Measurements from ENCODE around the gene BTN1A1.
A peak's percentile ranks its signal among the peaks of the same experiment; 100 is the strongest.
"Not testable (repeated sequence)": the region's sequence is repeated elsewhere in the genome, so short reads cannot be mapped to it uniquely, and the experiment has no call there.

The BTN1A1 gene

DNA sequence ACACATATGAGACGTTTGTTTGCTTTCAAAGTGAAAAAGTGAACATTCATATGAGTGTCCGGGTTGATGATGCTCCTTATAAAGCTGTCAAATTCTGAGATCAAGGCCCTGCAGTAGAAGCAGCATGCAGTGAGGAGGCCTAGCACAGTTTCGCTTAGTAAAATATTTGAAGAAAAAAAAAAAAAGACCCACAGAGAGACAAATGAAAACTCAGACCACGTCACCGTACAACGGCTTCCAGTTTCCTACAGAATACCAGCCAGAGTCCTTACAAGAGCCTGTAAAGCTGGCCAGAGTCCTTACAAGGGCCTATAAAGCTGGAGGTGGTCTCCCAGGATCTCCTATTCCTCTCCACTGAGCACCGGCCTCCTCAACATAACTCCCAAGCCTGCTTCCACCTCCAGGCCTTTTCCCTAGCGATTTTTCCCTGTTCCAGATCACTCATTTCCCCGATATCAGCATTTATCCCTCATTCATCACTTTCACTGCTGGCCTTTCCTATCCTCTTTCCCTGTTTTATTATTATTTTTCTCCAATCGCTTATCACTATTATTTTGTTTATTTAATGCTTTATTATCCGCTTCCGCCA, 36.6 kb downstream of the BTN1A1 start:
- DNase-seq (ENCODE audit: low read depth in 2 of 2, low spot score in 1 of 2) = no peak

DNA sequence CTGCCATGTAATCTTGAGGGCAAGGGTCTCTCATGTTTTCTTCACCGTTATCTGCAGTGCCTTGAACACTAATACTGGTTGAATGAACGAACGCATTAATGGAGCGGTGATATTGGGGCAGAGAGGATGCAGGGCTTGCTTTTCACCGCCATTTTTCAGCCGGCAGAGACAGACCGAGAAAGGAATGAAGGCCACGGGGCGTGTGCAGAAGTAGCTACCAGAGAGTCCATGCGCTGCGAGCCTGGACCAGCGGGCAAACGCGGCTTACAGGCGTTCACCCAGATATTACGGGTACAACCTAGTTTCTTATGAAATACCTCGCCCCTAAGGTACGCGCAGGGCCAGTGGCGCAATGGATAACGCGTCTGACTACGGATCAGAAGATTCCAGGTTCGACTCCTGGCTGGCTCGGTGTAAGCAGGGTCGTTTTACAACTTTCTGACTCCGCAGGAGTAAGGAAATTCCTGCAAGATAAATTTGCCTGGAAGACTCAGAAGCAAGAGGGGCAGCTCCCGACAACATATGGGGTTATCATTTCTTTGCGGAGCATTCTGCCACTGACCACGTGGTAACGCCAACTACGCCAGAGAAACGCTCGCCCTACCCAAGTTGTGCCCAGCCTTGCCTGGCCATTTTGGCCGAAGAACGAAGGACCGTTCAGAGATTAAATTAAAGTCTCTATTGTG, 37.2 kb downstream of the BTN1A1 start:
- DNase-seq (ENCODE audit: low read depth in 2 of 2, low spot score in 1 of 2) = peak; percentile 83 to 94

DNA sequence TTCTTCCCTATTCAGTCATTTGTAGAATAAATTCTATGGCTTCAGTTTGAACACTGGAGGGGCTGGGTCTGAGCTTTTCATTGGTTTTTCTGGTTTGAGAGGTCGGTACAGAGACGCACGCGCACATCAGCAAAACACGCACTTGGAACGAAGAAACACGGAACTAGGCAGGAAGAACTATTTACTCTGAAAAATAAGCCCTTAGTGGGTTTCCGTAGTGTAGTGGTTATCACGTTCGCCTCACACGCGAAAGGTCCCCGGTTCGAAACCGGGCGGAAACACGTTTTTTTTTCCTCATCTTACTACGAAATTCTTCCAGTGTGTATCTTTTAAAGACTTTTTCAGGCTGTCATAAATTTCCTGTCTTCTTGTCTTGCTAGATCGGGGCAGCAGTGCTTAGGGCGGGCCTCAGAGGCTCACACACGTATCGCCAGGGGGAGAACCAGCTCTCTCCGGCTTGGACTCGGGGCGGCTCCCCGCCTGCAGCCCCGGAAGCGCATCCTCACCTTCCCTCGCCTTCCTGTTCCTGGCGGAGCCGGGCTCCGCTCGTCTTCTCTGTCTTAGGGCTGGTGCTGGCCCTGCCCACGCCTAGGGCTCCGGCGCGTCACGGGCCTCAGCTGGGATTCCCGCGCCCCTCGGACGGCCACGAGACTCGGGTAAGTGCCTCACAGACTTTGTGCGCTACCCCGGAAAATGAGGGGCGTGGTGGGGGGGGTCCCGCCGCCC, 37.9 kb downstream of the BTN1A1 start, which contains the start of gene HMGN4:
HMGN4 (plus strand) TSS at position 521 of the 726 bp plus-strand sequence. CDS start 6,841 bp downstream, outside the sequence.
- peak; percentile 54 to 57 for DNase-seq (ENCODE audit: low read depth in 2 of 2, low spot score in 1 of 2)

DNA sequence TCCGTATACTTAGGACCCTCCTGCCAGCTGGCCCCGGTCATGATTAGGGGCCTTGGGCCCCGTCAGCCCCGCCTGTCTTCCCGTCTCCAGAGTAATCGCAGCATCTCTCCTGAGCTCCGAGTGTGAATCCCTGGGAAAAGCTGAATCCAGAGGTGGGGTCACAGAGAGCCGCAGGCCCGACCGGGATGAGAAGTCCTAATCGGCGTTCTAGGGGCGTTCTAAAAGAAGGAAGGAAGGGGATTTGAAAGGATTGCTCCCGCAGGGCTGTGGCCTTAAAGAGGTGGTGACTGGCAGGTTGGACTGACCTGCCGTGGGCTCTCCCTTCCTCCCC, 38.4 kb downstream of the BTN1A1 start:
- no peak for DNase-seq (ENCODE audit: low read depth in 2 of 2, low spot score in 1 of 2)

DNA sequence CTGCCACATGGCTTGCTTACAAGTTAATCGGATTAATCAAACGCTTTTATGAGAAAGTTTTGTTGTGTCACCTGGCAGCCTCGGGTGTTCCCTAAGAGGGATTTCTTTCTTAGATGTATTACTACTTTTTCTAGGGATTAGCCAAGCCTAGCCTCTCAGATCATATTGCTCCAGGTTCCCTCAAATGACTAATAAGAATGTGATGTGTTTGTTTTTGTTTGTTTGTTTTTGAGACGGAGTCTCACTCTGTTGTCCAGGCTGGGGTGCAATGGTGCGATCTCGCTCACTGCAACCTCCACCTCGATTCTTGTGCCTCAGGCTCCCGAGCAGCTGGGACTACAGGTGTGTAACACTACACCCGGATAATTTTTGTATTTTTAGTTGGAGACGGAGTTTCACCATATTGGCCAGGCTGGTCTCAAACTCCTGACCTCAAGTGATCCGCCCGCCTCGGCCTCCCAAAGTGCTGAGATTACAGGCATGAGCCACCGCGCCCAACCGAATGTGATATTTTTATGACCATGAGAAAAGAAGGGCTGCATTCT, 39.0 kb downstream of the BTN1A1 start:
- no peak for DNase-seq (ENCODE audit: low read depth in 2 of 2, low spot score in 1 of 2)

DNA sequence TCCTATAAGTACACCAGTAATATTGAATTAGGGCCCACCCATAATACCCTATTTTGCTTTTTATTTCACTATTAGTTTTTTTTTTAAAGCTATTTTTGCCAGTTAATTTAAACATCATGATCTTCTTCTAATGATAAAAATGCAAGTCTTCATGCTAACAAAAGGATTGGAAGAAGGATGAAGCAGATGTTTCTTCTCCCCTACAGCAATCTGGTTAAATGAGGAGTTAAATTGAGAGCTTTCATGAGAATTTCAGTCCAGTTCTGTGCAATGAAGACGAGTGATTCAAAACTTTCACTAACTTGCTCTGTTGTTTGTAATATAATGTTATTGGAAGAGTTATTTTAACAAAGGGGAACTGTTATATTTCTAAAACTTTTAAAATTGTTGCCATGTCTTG, 41.5 kb downstream of the BTN1A1 start:
- no peak for DNase-seq (ENCODE audit: low read depth in 2 of 2, low spot score in 1 of 2)

DNA sequence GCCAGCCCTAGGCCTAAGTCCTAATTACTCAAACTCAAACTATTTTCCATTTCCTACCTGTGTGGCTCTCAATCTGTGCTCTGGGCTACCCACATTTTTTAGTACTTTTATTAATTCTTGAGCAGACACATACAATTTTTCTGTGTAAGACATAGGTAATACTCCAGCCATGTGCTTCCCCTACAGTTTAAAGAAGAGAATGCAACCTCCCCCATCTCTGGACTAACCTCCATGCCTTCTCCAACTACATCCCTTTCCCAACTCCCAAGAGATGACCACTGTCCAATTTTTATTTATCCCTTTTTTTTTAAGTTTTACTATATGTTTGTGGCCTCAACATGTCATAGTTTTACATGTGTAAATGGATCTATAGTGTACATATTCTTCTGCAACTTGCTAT, 43.9 kb downstream of the BTN1A1 start:
- no peak for DNase-seq (ENCODE audit: low read depth in 2 of 2, low spot score in 1 of 2)

DNA sequence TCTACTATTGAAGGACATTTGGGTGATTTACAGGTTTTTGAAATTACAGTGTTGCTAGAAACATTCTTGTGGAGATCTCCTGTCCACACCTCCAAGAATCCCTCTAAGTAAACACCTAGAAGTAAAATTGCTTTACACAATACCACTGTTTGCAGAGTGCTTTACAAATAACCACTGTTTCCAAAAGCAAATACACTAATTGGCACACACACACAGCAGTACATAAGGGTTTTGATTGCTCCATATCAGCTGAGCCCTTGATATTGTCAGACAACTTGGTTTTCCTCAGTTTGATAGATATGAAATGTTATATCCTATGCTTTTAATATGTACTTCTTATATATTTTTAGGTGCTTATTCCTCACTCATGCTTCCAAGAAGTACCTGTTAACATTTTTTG, 44.4 kb downstream of the BTN1A1 start:
- DNase-seq (ENCODE audit: low read depth in 2 of 2, low spot score in 1 of 2) = no peak

DNA sequence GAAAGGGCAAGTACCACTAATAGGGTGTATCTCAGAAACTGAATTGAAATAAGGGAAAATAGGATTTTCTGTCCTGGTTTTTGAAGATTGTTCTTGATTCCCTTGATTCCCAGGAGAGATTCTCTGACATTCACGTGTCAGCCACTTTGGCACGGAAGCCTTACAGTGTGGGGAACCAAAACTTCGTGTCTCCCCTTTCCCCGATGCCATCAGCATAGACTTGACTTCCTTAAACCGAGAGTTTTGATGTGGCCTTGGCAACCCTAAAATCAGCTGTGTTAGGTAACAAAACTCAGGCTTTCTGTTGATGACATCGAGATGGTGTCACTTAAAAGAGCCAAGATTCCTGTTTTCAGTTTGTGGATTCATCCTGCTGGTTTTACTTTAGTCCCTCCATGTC, 45.5 kb downstream of the BTN1A1 start:
- DNase-seq (ENCODE audit: low read depth in 2 of 2, low spot score in 1 of 2) = no peak

DNA sequence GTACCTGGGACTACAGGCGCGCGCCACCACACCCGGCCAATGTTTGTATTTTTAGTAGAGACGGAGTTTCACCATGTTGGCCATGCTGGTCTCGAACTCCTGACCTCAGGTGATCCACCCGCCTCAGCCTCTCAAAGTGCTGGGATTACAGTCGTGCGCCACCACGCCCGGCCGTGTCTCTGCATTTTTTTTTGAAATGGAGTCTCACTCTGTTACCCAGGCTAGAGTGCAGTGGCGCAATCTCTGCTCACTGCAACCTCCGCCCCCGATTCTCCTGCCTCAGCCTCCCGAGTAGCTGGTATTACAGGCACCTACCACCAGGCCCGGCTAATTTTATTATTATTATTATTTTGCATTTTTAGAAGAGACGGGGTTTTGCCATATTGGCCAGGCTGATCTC, 47.3 kb downstream of the BTN1A1 start:
- DNase-seq (ENCODE audit: low read depth in 2 of 2, low spot score in 1 of 2) = not testable (repeated sequence)

DNA sequence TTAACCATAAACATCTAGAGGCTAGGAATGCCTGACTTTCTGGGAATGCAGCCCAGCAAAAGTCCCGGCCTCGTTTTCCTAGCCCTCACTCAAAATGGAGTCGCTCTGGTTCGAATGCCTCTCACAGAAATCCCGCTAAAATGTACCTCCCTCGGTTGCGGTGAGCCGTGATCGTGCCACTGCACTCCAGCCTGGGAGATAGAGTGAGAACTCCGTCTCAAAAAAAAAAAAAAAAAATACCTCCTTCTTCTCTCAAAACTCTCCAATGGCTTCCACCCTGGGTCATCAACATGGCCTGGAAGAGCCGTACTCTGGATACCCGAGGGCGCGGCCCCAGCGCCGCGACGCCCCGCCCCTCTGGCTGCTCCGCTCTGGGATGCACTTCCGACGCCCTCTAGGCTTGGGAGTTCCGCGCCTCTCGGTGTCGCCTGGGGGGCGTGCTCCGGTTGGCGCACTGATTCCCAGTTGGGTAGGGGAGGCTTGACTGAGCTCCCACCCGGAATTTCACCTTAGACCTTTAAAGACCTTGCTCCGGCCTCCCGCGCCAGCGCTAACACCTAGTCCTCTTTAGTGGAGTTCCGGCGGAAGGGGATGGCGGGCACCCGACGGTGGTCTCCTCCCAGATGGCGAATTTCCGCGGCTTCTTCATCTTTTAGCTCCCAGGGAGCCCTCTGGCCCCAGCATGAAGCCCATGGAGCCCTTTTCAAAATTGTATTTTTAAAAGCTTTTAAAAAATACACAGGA, 50.3 kb downstream of the BTN1A1 start:
- no peak for DNase-seq (ENCODE audit: low read depth in 2 of 2, low spot score in 1 of 2)

DNA sequence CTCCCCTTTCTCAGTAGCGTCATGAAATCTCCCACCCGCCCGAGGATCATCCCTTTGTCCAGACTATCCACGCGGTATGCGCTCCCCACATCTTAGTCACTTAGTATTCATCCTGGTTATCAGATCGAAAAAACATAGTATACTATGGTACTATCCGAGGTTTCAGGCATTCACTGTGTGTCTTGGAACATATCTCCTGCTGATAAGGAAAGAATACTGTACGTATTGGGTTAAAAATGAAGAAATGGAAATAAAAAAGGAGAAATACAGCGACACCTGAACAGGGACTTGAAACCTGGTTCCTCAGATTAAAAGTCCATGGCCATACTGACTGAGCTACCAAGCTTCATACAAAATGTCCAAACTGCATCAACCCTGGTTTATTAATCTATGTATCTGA, 52.1 kb downstream of the BTN1A1 start:
- DNase-seq (ENCODE audit: low read depth in 2 of 2, low spot score in 1 of 2) = no peak

DNA sequence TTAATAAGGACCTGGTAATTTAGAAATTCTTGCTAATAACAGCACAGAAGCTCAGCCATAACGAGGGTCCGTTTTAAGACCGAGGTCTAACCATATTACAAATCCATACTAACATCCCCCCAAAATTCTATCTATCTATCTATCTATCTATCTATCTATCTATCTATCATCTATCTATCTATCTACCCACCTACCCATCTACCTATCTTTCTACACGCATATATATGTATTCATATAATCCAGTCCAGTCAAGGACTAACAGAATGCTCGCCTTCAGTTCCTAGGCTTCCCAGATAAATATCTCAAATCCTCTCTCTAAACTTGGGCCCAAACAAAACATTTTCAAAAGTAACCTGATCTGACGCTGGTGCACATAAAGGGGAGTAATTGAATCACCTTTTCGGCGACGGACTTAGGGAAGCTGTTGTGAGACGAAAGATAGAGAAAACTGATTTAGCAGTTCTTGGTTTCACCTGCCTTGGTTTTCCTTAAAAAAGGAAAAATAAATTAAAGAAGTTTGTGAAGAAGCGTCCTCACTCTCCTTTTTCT, 52.6 kb downstream of the BTN1A1 start:
- DNase-seq (ENCODE audit: low read depth in 2 of 2, low spot score in 1 of 2) = no peak

DNA sequence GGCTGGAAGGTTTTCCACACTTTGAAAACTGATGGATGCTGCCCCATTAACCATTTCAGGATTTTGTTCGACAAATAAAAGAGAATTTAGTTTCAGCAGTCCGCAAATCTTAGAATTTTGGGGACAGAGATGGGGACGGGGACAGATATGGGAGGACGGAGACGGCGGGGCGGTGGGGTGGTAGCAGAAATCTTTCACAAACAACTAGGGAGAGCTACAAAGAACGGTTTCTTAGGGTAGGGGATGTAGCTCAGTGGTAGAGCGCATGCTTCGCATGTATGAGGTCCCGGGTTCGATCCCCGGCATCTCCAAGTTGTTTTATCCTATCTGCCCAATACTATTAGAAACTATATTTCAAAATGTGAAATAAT, 53.1 kb downstream of the BTN1A1 start:
- peak; percentile 61 to 65 for DNase-seq (ENCODE audit: low read depth in 2 of 2, low spot score in 1 of 2)

DNA sequence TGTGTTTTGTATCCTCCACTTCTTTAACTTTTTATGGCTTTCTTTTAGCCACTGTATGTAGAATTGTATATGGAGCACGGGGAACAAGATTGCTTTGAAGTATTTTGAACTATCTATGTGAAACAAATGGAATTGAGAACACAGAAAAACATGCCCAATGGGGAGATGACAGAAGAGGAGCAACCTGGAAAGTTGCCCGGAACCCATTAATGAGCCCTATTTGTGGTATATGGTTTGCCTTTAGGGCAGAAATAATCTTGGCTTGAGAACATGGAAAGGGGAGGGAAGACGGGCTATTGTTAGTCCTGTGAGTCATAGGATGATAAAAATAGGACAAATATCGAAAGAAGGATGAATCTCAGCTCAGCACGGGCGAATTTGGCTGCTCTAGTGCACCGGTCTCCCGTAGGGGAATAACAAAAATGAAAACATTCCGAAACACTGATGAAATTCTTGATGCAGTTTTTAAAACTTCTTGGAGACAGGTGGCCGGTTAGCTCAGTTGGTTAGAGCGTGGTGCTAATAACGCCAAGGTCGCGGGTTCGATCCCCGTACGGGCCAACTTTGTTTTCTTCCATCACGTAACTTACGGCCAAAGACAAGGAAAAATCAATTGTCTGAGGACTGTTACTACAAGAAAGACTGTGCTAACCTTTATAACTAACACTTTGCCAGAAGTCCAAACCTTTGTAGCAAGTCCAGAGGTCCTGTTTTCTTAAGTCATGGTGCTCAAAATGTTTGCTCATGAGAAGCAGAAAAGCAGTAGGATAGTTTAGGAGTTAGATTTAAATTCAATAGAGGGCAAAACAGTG, 53.7 kb downstream of the BTN1A1 start:
- peak; percentile 61 to 76 for DNase-seq (ENCODE audit: low read depth in 2 of 2, low spot score in 1 of 2)

DNA sequence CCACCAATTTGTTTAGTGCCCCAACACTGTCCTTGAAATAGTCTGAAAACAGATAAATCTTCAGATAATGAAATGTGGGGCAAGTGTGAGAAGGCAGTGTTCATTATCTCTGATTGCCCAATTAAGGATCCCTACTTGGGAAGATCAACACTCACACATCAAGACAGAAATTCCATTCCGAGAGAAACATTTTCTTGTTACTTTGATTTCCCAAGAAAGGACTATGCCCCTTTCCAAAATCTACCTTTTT, 54.3 kb downstream of the BTN1A1 start:
- DNase-seq (ENCODE audit: low read depth in 2 of 2, low spot score in 1 of 2) = no peak

DNA sequence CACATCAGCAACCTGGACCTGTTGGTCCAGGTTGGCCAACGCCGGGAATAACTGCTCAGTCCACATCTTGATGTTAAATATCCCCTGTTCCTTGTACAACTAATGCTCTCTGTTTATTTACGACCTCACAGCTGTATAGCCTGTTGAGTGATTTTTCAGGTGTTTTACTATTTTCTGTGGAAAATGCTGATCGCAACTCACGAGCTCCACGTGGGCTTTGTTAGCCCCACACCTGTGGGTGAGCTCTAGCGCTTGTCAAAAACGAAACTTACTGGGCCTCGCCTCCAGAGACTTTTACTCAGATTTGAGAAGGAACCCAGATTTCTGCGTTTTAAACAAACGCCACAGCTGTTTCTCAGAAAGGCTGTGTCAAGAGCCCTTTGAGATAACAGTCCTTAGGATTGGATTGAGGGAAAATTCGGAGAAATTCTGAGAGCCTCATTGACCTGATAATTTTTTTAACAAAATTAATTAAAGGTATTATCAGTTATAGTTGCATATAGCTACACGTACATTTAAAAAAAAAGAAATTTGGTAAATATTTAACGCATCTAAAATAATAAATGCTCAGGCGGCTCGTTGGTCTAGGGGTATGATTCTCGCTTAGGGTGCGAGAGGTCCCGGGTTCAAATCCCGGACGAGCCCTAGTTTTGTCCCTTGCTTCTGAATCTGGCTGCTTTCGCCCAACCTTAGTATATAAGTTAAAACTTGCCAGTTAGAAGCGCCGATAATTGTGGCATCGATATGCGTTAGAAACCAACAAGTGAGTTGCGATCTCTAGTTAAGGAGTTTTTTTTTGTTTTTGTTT, 54.8 kb downstream of the BTN1A1 start:
- no peak for DNase-seq (ENCODE audit: low read depth in 2 of 2, low spot score in 1 of 2)

DNA sequence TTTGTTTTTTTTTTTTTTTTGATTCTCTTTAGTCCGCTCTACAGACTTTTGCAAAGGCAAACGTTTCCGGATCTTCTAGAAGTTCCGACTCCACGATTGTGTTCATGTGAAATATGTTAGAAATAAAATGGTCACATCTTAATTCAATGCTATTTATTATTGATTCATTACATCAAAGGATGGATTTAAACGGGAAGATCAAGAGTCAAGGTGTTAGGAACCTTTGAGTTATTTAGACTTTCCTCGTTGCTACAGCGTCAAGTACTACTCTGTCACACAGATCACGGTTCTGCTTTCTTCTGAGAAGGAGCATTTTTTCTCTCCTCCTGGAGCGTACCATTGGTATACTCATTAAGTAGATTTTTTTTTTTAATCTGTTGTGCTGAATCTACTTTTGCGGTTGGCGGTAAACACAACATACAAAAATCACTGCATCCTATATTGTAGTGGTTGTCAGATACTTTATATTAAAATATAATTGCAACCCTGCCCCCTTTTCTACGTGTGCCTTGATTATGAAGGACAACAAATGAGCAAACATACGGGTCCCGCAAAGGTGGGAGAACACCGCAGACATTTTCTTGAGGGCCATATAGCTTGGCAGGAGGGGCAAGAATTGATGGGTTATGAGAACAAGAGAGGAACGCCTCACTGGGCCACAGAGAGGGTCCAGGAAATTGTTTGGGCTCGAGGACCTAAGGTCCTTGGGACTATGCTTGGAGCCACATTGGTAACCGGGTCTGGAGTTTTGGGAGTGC, 55.6 kb downstream of the BTN1A1 start:
- no peak for DNase-seq (ENCODE audit: low read depth in 2 of 2, low spot score in 1 of 2)

All from stimulated activated CD8-positive, alpha-beta memory T cell treated with anti-CD3 and anti-CD28 coated beads, Interleukin-4, amount 100 ng/mL, for 4 hours (primary cell).